Measurements from ENCODE around the gene PLSCR1. TPM values are rescaled to one million over a fixed set of nuclear protein-coding genes. Genes with fewer than 3 reads are reported as not detected.
A peak's percentile ranks its signal among the peaks of the same experiment; 100 is the strongest.

The PLSCR1 gene
- total RNA-seq, 6 experiments from 2014 or later, result 10.5 to 18.7 (median 15.5) TPM

- Mint-ChIP-seq H3K9me3 (no peaks in the 10 kb centered on the region), H3K36me3 (ENCODE audit: low read depth) (no peaks in the 10 kb centered on the region), H3K27me3 (ENCODE audit: insufficient read depth) (no peaks in the 10 kb centered on the region), H3K4me3 (no peak overlapping the region), H3K27ac (no peak overlapping the region), H3K4me1 (ENCODE audit: low read depth) (peaks cover 23% of the 10 kb centered on the region)
- no peak for TF ChIP-seq CTCF (IDR thresholded peaks at IDR 0.05)
- DNase-seq, result no peak
These were observed 47.7 kb downstream of the PLSCR1 start for GRCh38 chr3:146496726-146497125.

GRCh38 chr3:146496251-146496650, 48.2 kb downstream of the PLSCR1 start:
- no peak overlapping the region for H3K27ac Mint-ChIP-seq
- TF ChIP-seq CTCF (IDR thresholded peaks at IDR 0.05), result no peak
- DNase-seq, result no peak
- H3K4me1 Mint-ChIP-seq (ENCODE audit: low read depth), result peaks cover 27% of the 10 kb centered on the region
- H3K4me3 Mint-ChIP-seq, result no peak overlapping the region
- no peaks in the 10 kb centered on the region for H3K27me3 Mint-ChIP-seq (ENCODE audit: insufficient read depth)
- no peaks in the 10 kb centered on the region for H3K9me3 Mint-ChIP-seq
- peaks cover under 1% of the 10 kb centered on the region; the same call in 1 of the 2 replicates for H3K36me3 Mint-ChIP-seq (ENCODE audit: low read depth)

GRCh38 chr3:146493761-146494160, 50.6 kb downstream of the PLSCR1 start:
- peaks cover 31% of the 10 kb centered on the region for H3K4me1 Mint-ChIP-seq (ENCODE audit: low read depth)
- no peak for DNase-seq
- TF ChIP-seq CTCF (IDR thresholded peaks at IDR 0.05), result no peak
- H3K4me3 Mint-ChIP-seq, result no peak overlapping the region
- peaks cover 4% of the 10 kb centered on the region; the same call in 1 of the 2 replicates for H3K36me3 Mint-ChIP-seq (ENCODE audit: low read depth)
- H3K9me3 Mint-ChIP-seq, result no peaks in the 10 kb centered on the region
- peaks cover 2% of the 10 kb centered on the region; the same call in 1 of the 2 replicates for H3K27me3 Mint-ChIP-seq (ENCODE audit: insufficient read depth)
- no peak overlapping the region for H3K27ac Mint-ChIP-seq

- Mint-ChIP-seq H3K4me3 (no peak overlapping the region), H3K27me3 (ENCODE audit: insufficient read depth) (peaks cover 2% of the 10 kb centered on the region; the same call in 1 of the 2 replicates), H3K9me3 (no peaks in the 10 kb centered on the region), H3K36me3 (ENCODE audit: low read depth) (peaks cover 4% of the 10 kb centered on the region; the same call in 1 of the 2 replicates), H3K4me1 (ENCODE audit: low read depth) (peaks cover 31% of the 10 kb centered on the region), H3K27ac (no peak overlapping the region)
- DNase-seq, result no peak
- no peak for TF ChIP-seq CTCF (IDR thresholded peaks at IDR 0.05)
These were observed 51.2 kb downstream of the PLSCR1 start for GRCh38 chr3:146493221-146493620.

GRCh38 chr3:146491303-146491702, 53.1 kb downstream of the PLSCR1 start:
- H3K9me3 Mint-ChIP-seq, result no peaks in the 10 kb centered on the region
- H3K36me3 Mint-ChIP-seq (ENCODE audit: low read depth), result peaks cover 4% of the 10 kb centered on the region; the same call in 1 of the 2 replicates
- peaks cover 2% of the 10 kb centered on the region; the same call in 1 of the 2 replicates for H3K27me3 Mint-ChIP-seq (ENCODE audit: insufficient read depth)
- DNase-seq, result peak; percentile 1
- H3K4me1 Mint-ChIP-seq (ENCODE audit: low read depth), result peaks cover 26% of the 10 kb centered on the region
- no peak overlapping the region for H3K27ac Mint-ChIP-seq
- TF ChIP-seq CTCF (IDR thresholded peaks at IDR 0.05), result no peak
- no peak overlapping the region for H3K4me3 Mint-ChIP-seq

- no peak for TF ChIP-seq CTCF (IDR thresholded peaks at IDR 0.05)
- Mint-ChIP-seq H3K27me3 (ENCODE audit: insufficient read depth) (peaks cover 7% of the 10 kb centered on the region), H3K9me3 (no peaks in the 10 kb centered on the region; the same call in 1 of the 2 replicates), H3K4me1 (ENCODE audit: low read depth) (no peaks in the 10 kb centered on the region), H3K27ac (no peak overlapping the region), H3K4me3 (no peak overlapping the region), H3K36me3 (ENCODE audit: low read depth) (peaks cover 6% of the 10 kb centered on the region)
- no peak for DNase-seq
These were observed 59.1 kb downstream of the PLSCR1 start for GRCh38 chr3:146485297-146485696.
